Neural cell (in vitro differentiated cells): ENCODE data around the gene INO80D. TPM values are rescaled to one million over a fixed set of nuclear protein-coding genes. Genes with fewer than 3 reads are reported as not detected.
"Not testable (repeated sequence)": the region's sequence is repeated elsewhere in the genome, so short reads cannot be mapped to it uniquely, and the experiment has no call there.

ENCODE experiments used
- H2AFZ ChIP-seq: fragments of 200-600, 300-800 bp; sonication (generic), shearing (Covaris generic); 2 replicates; pipeline ENCODE4 v1.6.0; 2014; ENCODE audit warnings: low read depth, mild to moderate bottlenecking, antibody characterized with exemption, low read length, moderate library complexity
- H3F3A ChIP-seq: fragments of 200-600 bp; shearing (Covaris generic); 2 replicates; pipeline ENCODE4 v1.6.1; 2016; ENCODE audit warnings: mild to moderate bottlenecking, moderate library complexity, mixed read lengths, antibody characterized with exemption, low read length; ENCODE audit not compliant: insufficient read depth, poor library complexity, severe bottlenecking
- H3K27ac ChIP-seq: fragments of 200-600, 300-800 bp; sonication (generic), shearing (Covaris generic); 2 replicates; pipeline ENCODE4 v1.5.1; 2014; ENCODE audit warnings: mild to moderate bottlenecking, low read length, moderate library complexity
- H3K27me3 ChIP-seq: fragments of 300-800, 200-600 bp; sonication (generic), shearing (Covaris generic); 2 replicates; pipeline ENCODE4 v1.6.0; 2014; ENCODE audit warnings: mild to moderate bottlenecking, low read depth, low read length, moderate library complexity; ENCODE audit not compliant: insufficient read depth
- H3K36me3 ChIP-seq: fragments of 300-800, 200-600 bp; sonication (generic), shearing (Covaris generic); 2 replicates; pipeline ENCODE4 v1.5.1; 2014; ENCODE audit warnings: mild to moderate bottlenecking, antibody characterized with exemption, low read length, moderate library complexity; ENCODE audit not compliant: insufficient read depth
- H3K4me2 ChIP-seq: fragments of 300-800, 200-600 bp; sonication (generic), shearing (Covaris generic); 2 replicates; pipeline ENCODE4 v1.6.0; 2014; ENCODE audit warnings: mild to moderate bottlenecking, low read length
- H3K4me3 ChIP-seq: fragments of 300-800, 200-600 bp; sonication (generic), shearing (Covaris generic); 2 replicates; pipeline ENCODE4 v1.5.1; 2014; ENCODE audit warnings: mild to moderate bottlenecking, low read length, moderate library complexity
- H3K79me2 ChIP-seq: fragments of 200-600 bp; shearing (Covaris generic); replicated peaks from 2 replicates; pipeline ENCODE4 v1.6.0; 2014; ENCODE audit warnings: mild to moderate bottlenecking, low read length, moderate library complexity; ENCODE audit not compliant: insufficient read depth
- H3K9ac ChIP-seq: fragments of 300-800, 200-600 bp; sonication (generic), shearing (Covaris generic); 2 replicates; pipeline ENCODE4 v1.6.1; 2016; ENCODE audit warnings: mild to moderate bottlenecking, low read length, mixed read lengths
- H3K9me2 ChIP-seq: fragments of 200-600 bp; shearing (Covaris generic); 2 replicates; pipeline ENCODE4 v1.6.1; 2016; ENCODE audit warnings: mild to moderate bottlenecking, low read length, mixed read lengths; ENCODE audit not compliant: insufficient read depth
- H3K9me3 ChIP-seq: fragments of 200-600, 300-800 bp; sonication (generic), shearing (Covaris generic); 2 replicates; pipeline ENCODE4 v1.6.1; 2016; ENCODE audit warnings: mild to moderate bottlenecking, mixed run types, low read length, moderate library complexity, mixed read lengths
- H4K20me1 ChIP-seq: fragments of 200-600 bp; shearing (Covaris generic); 2 replicates; pipeline ENCODE4 v1.6.1; 2016; ENCODE audit warnings: mild to moderate bottlenecking, mixed run types; ENCODE audit not compliant: insufficient read depth
- EP300 ChIP-seq: fragments of 450-650 bp; conservative IDR thresholded peaks from 2 replicates; pipeline ENCODE4 v1.6.1; 2014; ENCODE audit warnings: antibody characterized with exemption, mild to moderate bottlenecking, moderate library complexity; ENCODE audit not compliant: poor library complexity, severe bottlenecking
- EZH2 ChIP-seq: fragments of 200-600, 300-800 bp; shearing (Covaris generic), sonication (generic); IDR thresholded peaks from 2 replicates; pipeline ENCODE4 v1.6.1; 2014; ENCODE audit warnings: antibody characterized with exemption, low read length, borderline replicate concordance, mild to moderate bottlenecking; ENCODE audit not compliant: insufficient read depth, poor library complexity, severe bottlenecking
- MXI1 ChIP-seq: fragments of 450-650 bp; conservative IDR thresholded peaks from 2 replicates; pipeline ENCODE4 v1.6.1; 2014; ENCODE audit warnings: antibody characterized with exemption, mild to moderate bottlenecking; ENCODE audit not compliant: poor library complexity, severe bottlenecking
- POLR2AphosphoS5 ChIP-seq: IDR thresholded peaks from 2 replicates; pipeline ENCODE4 v1.6.1; 2012
- RAD21 ChIP-seq: fragments of 450-650 bp; conservative IDR thresholded peaks from 2 replicates; pipeline ENCODE4 v1.6.1; 2014; ENCODE audit warnings: antibody characterized with exemption, mild to moderate bottlenecking, moderate library complexity
- SMC3 ChIP-seq: fragments of 450-650 bp; conservative IDR thresholded peaks from 2 replicates; pipeline ENCODE4 v1.6.1; 2014; ENCODE audit warnings: antibody characterized with exemption, mild to moderate bottlenecking, moderate library complexity; ENCODE audit not compliant: poor library complexity
- TAF1 ChIP-seq: IDR thresholded peaks from 2 replicates; pipeline ENCODE4 v1.6.1; 2012; ENCODE audit warnings: low read depth
- polyA plus RNA-seq: library from polyadenylated mRNA; depleted of rRNA; stranded (reverse); fragments of >200 nt; gene quantifications from 2 replicates; pipeline ENCODE4 v1.2.3, GENCODE V29; 2014
- TF ChIP-seq, protein P1 (sequence below): IDR thresholded peaks from 2 replicates; pipeline ENCODE4 v1.6.1; 2012; ENCODE audit warnings: borderline replicate concordance
- TF ChIP-seq, protein P2 (sequence below): fragments of 450-650 bp; IDR thresholded peaks from 2 replicates; pipeline ENCODE4 v1.5.1; 2014; ENCODE audit warnings: antibody characterized with exemption, mild to moderate bottlenecking, moderate library complexity; ENCODE audit not compliant: poor library complexity, severe bottlenecking

The INO80D gene
- polyA plus RNA-seq, 1 donor from 2014 or later = 8.7 TPM

- H3K9me3 ChIP-seq = not testable (repeated sequence)
Observed at GRCh38 chr2:205976934-205977659, 108.9 kb downstream of the INO80D start.

DNA sequence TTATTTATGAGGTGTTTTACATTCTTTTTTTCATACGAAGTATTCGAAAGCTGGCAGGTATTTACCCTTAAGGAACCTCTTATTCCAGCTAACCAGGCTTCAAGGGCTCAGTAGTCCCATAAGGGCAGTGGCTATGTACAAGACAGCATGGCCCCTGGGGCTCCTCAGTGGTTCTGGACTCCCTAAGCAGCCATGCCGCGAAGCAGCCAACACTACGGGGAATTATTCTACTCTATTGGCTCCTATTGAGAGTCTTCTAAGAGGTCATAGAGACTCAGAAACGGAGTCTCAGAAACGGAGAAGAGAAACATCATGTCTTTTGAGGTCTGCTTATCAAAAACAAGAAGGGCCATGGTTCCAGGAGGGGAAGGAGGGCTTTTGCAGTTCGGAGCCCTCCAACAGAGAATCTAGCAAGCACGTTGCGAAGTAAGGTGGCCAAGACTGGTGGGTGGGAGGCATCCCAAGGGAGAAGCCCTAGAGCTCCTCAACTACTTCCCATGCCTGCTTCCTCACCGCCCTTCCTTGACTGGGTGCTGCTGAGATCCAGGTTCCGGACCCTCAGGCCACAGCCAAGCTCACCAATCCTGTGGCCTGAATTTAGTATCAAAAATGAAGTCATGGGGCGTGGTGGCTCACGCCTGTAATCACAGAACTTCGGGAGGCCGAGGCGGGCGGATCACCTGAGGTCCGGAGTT is 109.7 kb downstream of the INO80D start:
- Histone ChIP-seq H3K9me2 (no peaks in the 10 kb centered on the region), H3K4me2 (no peak overlapping the region), H3K27me3 (no peaks in the 10 kb centered on the region), H3K9me3 (no peaks in the 10 kb centered on the region), H4K20me1 (no peaks in the 10 kb centered on the region), H3K79me2 (no peaks in the 10 kb centered on the region), H3K36me3 (no peaks in the 10 kb centered on the region), H2AFZ (no peak overlapping the region), H3F3A (no peaks in the 10 kb centered on the region), H3K4me3 (no peak overlapping the region), H3K27ac (no peak overlapping the region), H3K9ac (no peak overlapping the region)
- no peak for TF ChIP-seq SMC3
- TF ChIP-seq, protein P1, sequence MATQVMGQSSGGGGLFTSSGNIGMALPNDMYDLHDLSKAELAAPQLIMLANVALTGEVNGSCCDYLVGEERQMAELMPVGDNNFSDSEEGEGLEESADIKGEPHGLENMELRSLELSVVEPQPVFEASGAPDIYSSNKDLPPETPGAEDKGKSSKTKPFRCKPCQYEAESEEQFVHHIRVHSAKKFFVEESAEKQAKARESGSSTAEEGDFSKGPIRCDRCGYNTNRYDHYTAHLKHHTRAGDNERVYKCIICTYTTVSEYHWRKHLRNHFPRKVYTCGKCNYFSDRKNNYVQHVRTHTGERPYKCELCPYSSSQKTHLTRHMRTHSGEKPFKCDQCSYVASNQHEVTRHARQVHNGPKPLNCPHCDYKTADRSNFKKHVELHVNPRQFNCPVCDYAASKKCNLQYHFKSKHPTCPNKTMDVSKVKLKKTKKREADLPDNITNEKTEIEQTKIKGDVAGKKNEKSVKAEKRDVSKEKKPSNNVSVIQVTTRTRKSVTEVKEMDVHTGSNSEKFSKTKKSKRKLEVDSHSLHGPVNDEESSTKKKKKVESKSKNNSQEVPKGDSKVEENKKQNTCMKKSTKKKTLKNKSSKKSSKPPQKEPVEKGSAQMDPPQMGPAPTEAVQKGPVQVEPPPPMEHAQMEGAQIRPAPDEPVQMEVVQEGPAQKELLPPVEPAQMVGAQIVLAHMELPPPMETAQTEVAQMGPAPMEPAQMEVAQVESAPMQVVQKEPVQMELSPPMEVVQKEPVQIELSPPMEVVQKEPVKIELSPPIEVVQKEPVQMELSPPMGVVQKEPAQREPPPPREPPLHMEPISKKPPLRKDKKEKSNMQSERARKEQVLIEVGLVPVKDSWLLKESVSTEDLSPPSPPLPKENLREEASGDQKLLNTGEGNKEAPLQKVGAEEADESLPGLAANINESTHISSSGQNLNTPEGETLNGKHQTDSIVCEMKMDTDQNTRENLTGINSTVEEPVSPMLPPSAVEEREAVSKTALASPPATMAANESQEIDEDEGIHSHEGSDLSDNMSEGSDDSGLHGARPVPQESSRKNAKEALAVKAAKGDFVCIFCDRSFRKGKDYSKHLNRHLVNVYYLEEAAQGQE = no peak
- no peak for TF ChIP-seq POLR2AphosphoS5
- TF ChIP-seq MXI1 = no peak
- no peak for TF ChIP-seq TAF1
- TF ChIP-seq, protein P2, sequence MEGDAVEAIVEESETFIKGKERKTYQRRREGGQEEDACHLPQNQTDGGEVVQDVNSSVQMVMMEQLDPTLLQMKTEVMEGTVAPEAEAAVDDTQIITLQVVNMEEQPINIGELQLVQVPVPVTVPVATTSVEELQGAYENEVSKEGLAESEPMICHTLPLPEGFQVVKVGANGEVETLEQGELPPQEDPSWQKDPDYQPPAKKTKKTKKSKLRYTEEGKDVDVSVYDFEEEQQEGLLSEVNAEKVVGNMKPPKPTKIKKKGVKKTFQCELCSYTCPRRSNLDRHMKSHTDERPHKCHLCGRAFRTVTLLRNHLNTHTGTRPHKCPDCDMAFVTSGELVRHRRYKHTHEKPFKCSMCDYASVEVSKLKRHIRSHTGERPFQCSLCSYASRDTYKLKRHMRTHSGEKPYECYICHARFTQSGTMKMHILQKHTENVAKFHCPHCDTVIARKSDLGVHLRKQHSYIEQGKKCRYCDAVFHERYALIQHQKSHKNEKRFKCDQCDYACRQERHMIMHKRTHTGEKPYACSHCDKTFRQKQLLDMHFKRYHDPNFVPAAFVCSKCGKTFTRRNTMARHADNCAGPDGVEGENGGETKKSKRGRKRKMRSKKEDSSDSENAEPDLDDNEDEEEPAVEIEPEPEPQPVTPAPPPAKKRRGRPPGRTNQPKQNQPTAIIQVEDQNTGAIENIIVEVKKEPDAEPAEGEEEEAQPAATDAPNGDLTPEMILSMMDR = no peak
- no peak for TF ChIP-seq RAD21
- no peak for TF ChIP-seq EP300
- TF ChIP-seq EZH2 = no peak

More at GRCh38 chr2:205976934-205977659, 108.9 kb downstream of the INO80D start:
- not testable (repeated sequence) for H2AFZ ChIP-seq, H3K9ac ChIP-seq, H3K9me2 ChIP-seq, H4K20me1 ChIP-seq, H3K4me2 ChIP-seq, H3K27ac ChIP-seq, H3K27me3 ChIP-seq, H3F3A ChIP-seq, H3K36me3 ChIP-seq, H3K4me3 ChIP-seq, H3K79me2 ChIP-seq
